Activated CD4-positive, alpha-beta memory T cell treated with anti-CD3 and anti-CD28 coated beads for 36 hours (primary cell): ENCODE data around the gene DUOX1. TPM values are rescaled to one million over a fixed set of nuclear protein-coding genes. Genes with fewer than 3 reads are reported as not detected.
A peak's percentile ranks its signal among the peaks of the same experiment; 100 is the strongest.
"Not testable (repeated sequence)": the region's sequence is repeated elsewhere in the genome, so short reads cannot be mapped to it uniquely, and the experiment has no call there.

Experiments
- CTCF ChIA-PET: fragments of 350-600 bp; sonication (Branson Sonifier 250); formaldehyde crosslinking; loops from one replicate; lab custom pipeline; 2021; ENCODE audit warnings: antibody characterized with exemption, inconsistent platforms; lab: Charles Lee
- POLR2A ChIA-PET: fragments of 350-600 bp; sonication (Branson Sonifier 250); formaldehyde crosslinking; loops from one replicate; lab custom pipeline; 2021; ENCODE audit warnings: antibody characterized with exemption; lab: Charles Lee
- DNase-seq: peaks from one replicate; pipeline ENCODE4 v3.0.0-alpha.2; 2020
- H3K27ac Mint-ChIP-seq: one replicate; pipeline ENCODE4 v1.8.0; 2021; ENCODE audit warnings: mixed read lengths
- H3K27me3 Mint-ChIP-seq: one replicate; pipeline ENCODE4 v1.8.0; 2021; ENCODE audit warnings: mixed read lengths
- H3K36me3 Mint-ChIP-seq: one replicate; pipeline ENCODE4 v1.8.0; 2021; ENCODE audit warnings: mixed read lengths
- H3K4me1 Mint-ChIP-seq: one replicate; pipeline ENCODE4 v1.8.0; 2021; ENCODE audit warnings: low read depth, mixed read lengths
- H3K4me3 Mint-ChIP-seq: one replicate; pipeline ENCODE4 v1.8.0; 2021; ENCODE audit warnings: mild to moderate bottlenecking, mixed read lengths
- H3K9me3 Mint-ChIP-seq: one replicate; pipeline ENCODE4 v1.8.0; 2021; ENCODE audit warnings: mixed read lengths
- intact Hi-C: fragments of 100-400 bp; cut with micrococcal nuclease; formaldehyde crosslinking; loops from one replicate; pipeline ENCODE4 v1.15.1; 2023
- total RNA-seq, 2 experiments: library from RNA; stranded (reverse); gene quantifications; one replicate each; pipeline ENCODE4 v1.2.3, GENCODE V29; 2021

Gene DUOX1
- under 1 TPM; 0.51 to 0.74 TPM for total RNA-seq

DNA sequence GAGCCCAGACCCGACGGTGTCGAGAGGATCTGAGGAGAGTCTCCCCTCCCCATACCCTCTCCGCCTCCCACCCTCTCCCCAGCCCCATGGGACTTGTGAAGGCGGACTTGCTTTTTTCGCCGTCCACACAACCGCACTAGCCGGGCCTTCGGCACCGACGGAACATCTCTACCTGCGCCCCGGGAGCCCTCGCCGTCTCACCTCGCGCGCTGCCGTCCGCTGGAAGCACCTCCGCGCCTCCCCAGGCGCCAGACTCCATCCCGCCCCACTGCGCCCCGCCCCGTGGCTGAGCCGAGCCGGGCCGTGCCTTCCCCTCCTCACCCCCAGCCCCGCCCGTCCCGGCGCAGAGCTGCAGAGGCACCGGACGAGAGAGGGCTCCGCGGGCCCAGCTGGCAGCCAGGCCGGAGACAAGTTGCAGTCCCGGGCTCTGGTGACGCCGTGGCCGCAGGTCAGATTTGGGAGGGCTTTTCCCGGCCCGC, at the start of gene DUOX1, which contains the start of gene DUOXA1:
DUOX1 (plus strand) TSS at position 344 of the 479 bp plus-strand sequence. CDS start 1,973 bp downstream, outside the sequence.
DUOXA1 (minus strand) TSS at position 229 of the 479 bp plus-strand sequence. CDS start 6,865 bp downstream, outside the sequence.
- H3K9me3 Mint-ChIP-seq = no peaks in the 10 kb centered on the region
- no peak within 1 kb of the TSS for H3K27ac Mint-ChIP-seq
- no peak within 1 kb of the TSS for H3K4me3 Mint-ChIP-seq
- peaks cover 1% of the 10 kb centered on the region for H3K4me1 Mint-ChIP-seq
- ChIA-PET CTCF (interaction anchor here (0.6 to 7.9 kb wide), 3 partner anchors 10 to 829 kb away, joined by 3 to 65 read pairs (median 4); no protein-coding TSS in a partner anchor), POLR2A (no interaction called here)
- H3K36me3 Mint-ChIP-seq = no peaks in the 10 kb centered on the region
- peak; percentile 52 for DNase-seq
- H3K27me3 Mint-ChIP-seq = peaks cover 54% of the 10 kb centered on the region
- intact Hi-C loops = loop anchor here (5.0 kb wide), 2 partner anchors 273 to 328 kb away; a partner anchor contains a TSS

GRCh38 chr15:45080593-45080992, 49.2 kb upstream of the DUOX1 start:
- H3K27me3 Mint-ChIP-seq, CTCF ChIA-PET, intact Hi-C loops, DNase-seq, POLR2A ChIA-PET, H3K4me3 Mint-ChIP-seq, H3K9me3 Mint-ChIP-seq, H3K27ac Mint-ChIP-seq, H3K4me1 Mint-ChIP-seq, H3K36me3 Mint-ChIP-seq: not testable (repeated sequence)

GRCh38 chr15:45082412-45082811, 47.4 kb upstream of the DUOX1 start:
- intact Hi-C loops, H3K36me3 Mint-ChIP-seq, H3K9me3 Mint-ChIP-seq, CTCF ChIA-PET, DNase-seq, H3K27ac Mint-ChIP-seq, H3K4me3 Mint-ChIP-seq, POLR2A ChIA-PET, H3K4me1 Mint-ChIP-seq, H3K27me3 Mint-ChIP-seq: not testable (repeated sequence)

DNA sequence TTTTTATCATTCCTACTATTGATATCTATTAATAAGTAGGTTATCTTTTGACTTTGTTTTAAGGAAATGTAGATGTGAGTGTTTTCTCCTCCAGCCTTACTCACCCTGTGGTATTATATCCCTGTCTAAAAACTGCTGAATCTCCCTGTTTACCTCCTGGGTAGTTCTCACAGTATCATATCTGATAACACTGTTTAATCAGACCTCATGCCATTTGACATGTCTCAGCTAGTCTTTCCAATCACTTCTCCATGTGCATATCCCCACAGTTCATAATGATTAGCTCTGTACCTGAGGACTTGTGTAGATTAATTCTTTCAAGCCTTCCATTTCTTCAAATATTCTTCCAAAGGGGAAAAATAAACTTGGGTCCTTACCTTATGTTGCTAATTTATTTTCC, 46.6 kb upstream of the DUOX1 start:
- peaks cover 11% of the 10 kb centered on the region for H3K27me3 Mint-ChIP-seq
- no peaks in the 10 kb centered on the region for H3K36me3 Mint-ChIP-seq
- ChIA-PET CTCF (no interaction called here), POLR2A (no interaction called here)
- intact Hi-C loops = no loop called here
- H3K27ac Mint-ChIP-seq = no peak overlapping the region
- no peak overlapping the region for H3K4me3 Mint-ChIP-seq
- DNase-seq = no peak
- H3K4me1 Mint-ChIP-seq = no peaks in the 10 kb centered on the region
- H3K9me3 Mint-ChIP-seq = no peaks in the 10 kb centered on the region

GRCh38 chr15:45084163-45084562, 45.6 kb upstream of the DUOX1 start:
- peaks cover 14% of the 10 kb centered on the region for H3K27me3 Mint-ChIP-seq
- ChIA-PET POLR2A (no interaction called here), CTCF (interaction anchor here (1.2 kb wide), 1 partner anchor 34 kb away, joined by 7 read pairs; no protein-coding TSS in a partner anchor)
- no peak overlapping the region for H3K27ac Mint-ChIP-seq
- no peaks in the 10 kb centered on the region for H3K36me3 Mint-ChIP-seq
- intact Hi-C loops = no loop called here
- no peak overlapping the region for H3K4me3 Mint-ChIP-seq
- no peak for DNase-seq
- no peaks in the 10 kb centered on the region for H3K9me3 Mint-ChIP-seq
- no peaks in the 10 kb centered on the region for H3K4me1 Mint-ChIP-seq

DNA sequence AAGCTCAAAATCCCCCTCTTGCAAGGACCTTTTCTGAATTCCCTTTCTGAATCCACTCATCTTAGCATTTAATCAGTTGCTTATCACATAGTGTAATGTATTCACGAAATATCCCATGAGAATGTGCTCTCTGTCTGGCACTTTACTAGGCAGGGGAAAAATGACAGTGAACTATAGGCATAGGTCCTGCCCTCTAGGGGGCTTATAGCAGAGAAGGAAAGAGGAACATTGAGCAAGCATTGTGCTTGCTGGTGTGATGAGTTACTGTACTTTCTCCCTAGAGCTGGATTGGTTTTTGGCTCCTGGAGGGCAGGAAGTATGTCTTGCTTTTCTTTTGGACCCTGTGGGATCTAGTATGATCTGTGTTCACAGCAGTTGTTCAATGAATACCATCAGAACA, 42.3 kb upstream of the DUOX1 start:
- intact Hi-C loops = no loop called here
- ChIA-PET POLR2A (interaction anchor here (0.6 kb wide), 1 partner anchor 1866 kb away, joined by 3 read pairs; the partner anchor contains the start of gene EPB42), CTCF (no interaction called here)
- H3K4me3 Mint-ChIP-seq = no peak overlapping the region
- H3K27ac Mint-ChIP-seq = no peak overlapping the region
- no peaks in the 10 kb centered on the region for H3K9me3 Mint-ChIP-seq
- H3K36me3 Mint-ChIP-seq = no peaks in the 10 kb centered on the region
- DNase-seq = no peak
- no peaks in the 10 kb centered on the region for H3K4me1 Mint-ChIP-seq
- peaks cover 28% of the 10 kb centered on the region for H3K27me3 Mint-ChIP-seq

DNA sequence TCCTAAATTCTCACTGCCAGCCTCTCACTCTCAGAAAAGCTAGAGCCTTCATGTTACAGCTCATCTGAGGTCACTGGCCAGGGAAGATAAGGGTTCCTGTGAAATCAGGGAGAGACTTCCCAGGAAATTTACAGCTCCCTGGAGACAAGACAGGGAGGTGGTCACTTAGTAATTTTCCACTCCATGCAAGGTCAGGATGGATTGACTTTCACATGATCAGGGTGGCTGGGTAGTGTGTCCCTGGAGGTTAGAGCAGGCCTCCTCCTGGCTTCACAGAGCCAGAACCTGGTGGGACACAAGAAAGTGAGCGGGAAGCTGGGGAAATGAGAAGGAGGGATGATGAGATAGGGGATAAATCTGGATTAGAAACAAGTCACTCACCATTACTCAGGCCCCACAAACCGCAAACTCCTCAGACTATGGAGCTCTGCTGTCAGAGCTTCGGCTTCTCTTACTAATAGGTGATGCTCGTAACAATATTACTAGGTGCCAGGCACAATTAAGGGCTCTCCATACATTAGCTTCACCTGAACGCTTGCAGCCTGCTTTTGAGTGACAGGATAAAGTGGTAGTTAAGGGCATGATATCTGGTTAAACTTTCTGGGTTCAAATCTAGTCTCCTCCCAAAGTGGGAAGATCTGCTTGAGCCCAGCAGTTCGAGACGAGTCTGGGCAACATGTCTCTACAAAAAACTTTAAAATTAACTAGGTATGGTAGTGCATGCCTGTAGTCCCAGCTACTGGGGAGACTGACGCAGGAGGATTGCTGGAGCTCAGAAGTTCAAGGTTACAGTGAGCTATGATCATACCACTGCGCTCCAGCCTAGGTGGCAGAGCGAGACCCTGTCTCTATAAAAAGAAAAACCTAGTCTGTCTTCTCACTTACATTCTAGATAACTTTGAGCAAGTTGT, 40.7 kb upstream of the DUOX1 start:
- POLR2A ChIA-PET = no interaction called here
- DNase-seq = no peak
- Mint-ChIP-seq H3K4me3 (no peak overlapping the region), H3K4me1 (no peaks in the 10 kb centered on the region), H3K9me3 (no peaks in the 10 kb centered on the region), H3K27ac (no peak overlapping the region), H3K27me3 (peaks cover 26% of the 10 kb centered on the region), H3K36me3 (no peaks in the 10 kb centered on the region)
- intact Hi-C loops = no loop called here
- CTCF ChIA-PET = interaction anchor here (1.9 kb wide), 1 partner anchor 29 kb away, joined by 7 read pairs; no protein-coding TSS in a partner anchor

- Mint-ChIP-seq H3K27me3 (peaks cover 26% of the 10 kb centered on the region), H3K4me3 (no peak overlapping the region), H3K36me3 (no peaks in the 10 kb centered on the region), H3K27ac (no peak overlapping the region), H3K4me1 (no peaks in the 10 kb centered on the region), H3K9me3 (no peaks in the 10 kb centered on the region)
- DNase-seq = no peak
- ChIA-PET CTCF (interaction anchor here (1.9 kb wide), 1 partner anchor 28 kb away, joined by 7 read pairs; no protein-coding TSS in a partner anchor), POLR2A (no interaction called here)
- intact Hi-C loops = no loop called here
Measured at GRCh38 chr15:45089712-45090373, 40.0 kb upstream of the DUOX1 start.

GRCh38 chr15:45091161-45091560, 38.6 kb upstream of the DUOX1 start:
- H3K27ac Mint-ChIP-seq = no peak overlapping the region
- no peak overlapping the region for H3K4me3 Mint-ChIP-seq
- ChIA-PET CTCF (no interaction called here), POLR2A (no interaction called here)
- no peaks in the 10 kb centered on the region for H3K9me3 Mint-ChIP-seq
- DNase-seq = no peak
- H3K4me1 Mint-ChIP-seq = no peaks in the 10 kb centered on the region
- peaks cover 26% of the 10 kb centered on the region for H3K27me3 Mint-ChIP-seq
- H3K36me3 Mint-ChIP-seq = no peaks in the 10 kb centered on the region
- intact Hi-C loops = no loop called here

DNA sequence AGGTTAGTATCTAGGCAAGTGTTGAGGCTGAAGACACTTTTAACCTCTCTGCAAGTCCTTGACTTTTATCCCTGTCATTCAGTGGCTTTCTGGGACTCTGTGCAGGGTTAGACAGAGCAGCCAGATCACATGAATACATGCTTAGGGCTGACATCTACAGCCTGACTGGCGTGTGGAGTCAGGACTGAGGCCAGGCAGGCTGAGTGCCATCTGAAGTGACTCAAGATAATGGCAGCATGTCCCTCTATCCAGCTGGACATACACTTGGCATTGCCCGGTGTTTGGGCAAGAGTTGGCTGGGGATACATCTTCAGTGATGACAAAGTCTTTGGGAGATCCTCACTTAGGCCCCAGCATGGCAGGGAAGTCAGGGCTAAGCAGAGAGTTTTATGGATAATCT, 38.2 kb upstream of the DUOX1 start:
- Mint-ChIP-seq H3K27me3 (peaks cover 26% of the 10 kb centered on the region), H3K27ac (no peak overlapping the region), H3K36me3 (no peaks in the 10 kb centered on the region), H3K4me1 (no peaks in the 10 kb centered on the region), H3K9me3 (no peaks in the 10 kb centered on the region), H3K4me3 (no peak overlapping the region)
- ChIA-PET CTCF (no interaction called here), POLR2A (no interaction called here)
- no peak for DNase-seq
- intact Hi-C loops = no loop called here

DNA sequence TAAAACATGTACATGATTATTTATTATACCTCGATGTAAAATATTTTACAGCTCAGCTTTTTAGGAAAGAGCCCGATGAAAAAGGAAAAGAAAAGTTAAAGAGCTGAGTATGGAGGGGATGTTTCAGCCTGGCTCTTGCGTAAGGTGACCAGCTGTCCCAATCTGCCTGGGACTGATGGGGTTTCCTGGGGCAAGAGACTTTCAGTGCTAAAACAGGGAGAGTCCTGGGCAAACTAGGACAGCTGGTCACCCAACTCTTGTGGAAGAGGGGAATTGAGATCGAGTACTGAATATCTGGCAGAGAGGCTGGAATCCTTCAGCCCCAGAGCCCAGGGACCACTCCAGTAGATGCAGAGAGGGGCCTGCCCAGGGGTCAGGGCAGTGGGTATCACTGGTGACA, 36.8 kb upstream of the DUOX1 start:
- CTCF ChIA-PET = no interaction called here
- no peaks in the 10 kb centered on the region for H3K36me3 Mint-ChIP-seq
- no peaks in the 10 kb centered on the region for H3K9me3 Mint-ChIP-seq
- no peak overlapping the region for H3K27ac Mint-ChIP-seq
- no peak overlapping the region for H3K4me3 Mint-ChIP-seq
- intact Hi-C loops = no loop called here
- DNase-seq = no peak
- POLR2A ChIA-PET = no interaction called here
- peaks cover 17% of the 10 kb centered on the region for H3K27me3 Mint-ChIP-seq
- no peaks in the 10 kb centered on the region for H3K4me1 Mint-ChIP-seq
